SK-N-SH (cell line): ENCODE measurements around the gene ZBTB1. TPM values are rescaled to one million over a fixed set of nuclear protein-coding genes. Genes with fewer than 3 reads are reported as not detected.

Experiments
- CTCF ChIA-PET: fragments of 300-600, 350-600 bp; formaldehyde crosslinking; extraction: SDS; loops from one replicate; lab custom pipeline; 2021; lab: Yijun Ruan, JAX
- POLR2A ChIA-PET: fragments of 350-600 bp; sonication (Branson Sonifier 250); formaldehyde crosslinking; extraction: SDS; loops from one replicate; lab custom pipeline; 2020; ENCODE audit warnings: antibody characterized with exemption, inconsistent platforms; lab: Yijun Ruan, JAX
- DNase-seq: peaks from one replicate; pipeline ENCODE4 v3.0.0; 2012
- H2AFZ ChIP-seq: fragments of 200-600 bp; sonication (generic); 2 replicates; pipeline ENCODE4 v1.8.1; 2016; ENCODE audit warnings: antibody characterized with exemption, mild to moderate bottlenecking, low read depth
- H3F3A ChIP-seq: fragments of 200-600 bp; sonication (generic); replicated peaks from 2 replicates; pipeline ENCODE3; 2016; ENCODE audit warnings: antibody characterized with exemption, mild to moderate bottlenecking; ENCODE audit not compliant: insufficient read depth
- H3K27ac ChIP-seq, 2 experiments: fragments of 200-500 bp in 1 of 2; fragments of 200-600 bp in 1 of 2; sonication (Bioruptor generic) in 1 of 2; sonication (generic), shearing (Covaris generic) in 1 of 2; 2 replicates each; pipeline versions ENCODE4 v1.5.1 to v1.6.1; 2014 to 2016; ENCODE audit warnings: low read depth in 2 of 2, inconsistent platforms in 1 of 2, low read length in 1 of 2, mild to moderate bottlenecking in 1 of 2, mixed read lengths in 1 of 2
- H3K27me3 ChIP-seq: fragments of 200-600 bp; sonication (generic), shearing (Covaris generic); 2 replicates; pipeline ENCODE4 v1.6.1; 2016; ENCODE audit warnings: mixed run types; ENCODE audit not compliant: insufficient read depth
- H3K36me3 ChIP-seq, 2 experiments: fragments of 200-500 bp in 1 of 2; fragments of 200-600 bp in 1 of 2; sonication (Bioruptor generic) in 1 of 2; sonication (generic) in 1 of 2; replicated peaks in 1 of 2; 2 replicates each; pipeline versions ENCODE3 to v1.5.1; 2014 to 2016; ENCODE audit warnings: low read length in 1 of 2, mild to moderate bottlenecking in 1 of 2; ENCODE audit not compliant: insufficient read depth in 2 of 2, control insufficient read depth in 1 of 2
- H3K4me1 ChIP-seq, 2 experiments: fragments of 200-500 bp in 1 of 2; fragments of 200-600 bp in 1 of 2; sonication (Bioruptor generic) in 1 of 2; sonication (generic), shearing (Covaris generic) in 1 of 2; 2 replicates each; pipeline versions ENCODE4 v1.5.1 to v1.6.1; 2014 to 2016; ENCODE audit warnings: low read depth in 1 of 2, low read length in 1 of 2, mixed run types in 1 of 2; ENCODE audit not compliant: insufficient read depth in 2 of 2, control insufficient read depth in 1 of 2
- H3K4me2 ChIP-seq: fragments of 200-600 bp; sonication (generic), shearing (Covaris generic); 2 replicates; pipeline ENCODE4 v1.6.1; 2017; ENCODE audit warnings: mixed run types
- H3K4me3 ChIP-seq, 2 experiments: fragments of 200-500 bp in 1 of 2; fragments of 200-600 bp in 1 of 2; sonication (Bioruptor generic) in 1 of 2; sonication (generic), shearing (Covaris generic) in 1 of 2; 2 replicates each; pipeline versions ENCODE4 v1.5.1 to v1.8.1; 2014 to 2016; ENCODE audit warnings: low read depth in 2 of 2, inconsistent platforms in 1 of 2, low read length in 1 of 2, mild to moderate bottlenecking in 1 of 2, mixed read lengths in 1 of 2, moderate library complexity in 1 of 2
- H3K79me2 ChIP-seq: fragments of 200-600 bp; sonication (generic); 2 replicates; pipeline ENCODE4 v1.8.1; 2017; ENCODE audit warnings: mild to moderate bottlenecking; ENCODE audit not compliant: insufficient read depth
- H3K9ac ChIP-seq: fragments of 200-600 bp; sonication (generic); 2 replicates; pipeline ENCODE4 v1.6.1; 2017; ENCODE audit warnings: mixed run types
- H3K9me2 ChIP-seq: fragments of 200-600 bp; sonication (generic); 2 replicates; pipeline ENCODE4 v1.6.1; 2017; ENCODE audit warnings: mixed run types
- H3K9me3 ChIP-seq: fragments of 200-600 bp; sonication (generic); 2 replicates; pipeline ENCODE4 v1.6.1; 2017; ENCODE audit warnings: mixed run types, mild to moderate bottlenecking, moderate library complexity
- H4K20me1 ChIP-seq: fragments of 200-600 bp; sonication (generic); 2 replicates; pipeline ENCODE4 v1.6.1; 2017; ENCODE audit warnings: mild to moderate bottlenecking, mixed run types; ENCODE audit not compliant: insufficient read depth
- CHD2 ChIP-seq: fragments of 150-350 bp; IDR thresholded peaks from 2 replicates; pipeline ENCODE4 v1.6.1; 2018; ENCODE audit warnings: low read length; ENCODE audit not compliant: partially characterized antibody
- EP300 ChIP-seq, 2 experiments: IDR thresholded peaks; 2 replicates each; pipeline versions ENCODE4 v1.4.0 to v1.6.1; 2012; ENCODE audit warnings: borderline replicate concordance in 1 of 2, low read depth in 1 of 2, low read length in 1 of 2
- GATA2 ChIP-seq: sonication (generic); formaldehyde crosslinking; IDR thresholded peaks from 2 replicates; pipeline ENCODE4 v1.5.0; 2020; ENCODE audit warnings: mild to moderate bottlenecking, missing genetic modification reagents
- MEF2A ChIP-seq: IDR thresholded peaks from 2 replicates; pipeline ENCODE4 v1.4.0; 2012; ENCODE audit warnings: low read depth, borderline replicate concordance
- MXI1 ChIP-seq: IDR thresholded peaks from 2 replicates; pipeline ENCODE4 v1.6.1; 2012; ENCODE audit warnings: mild to moderate bottlenecking, low read depth, low read length, improper control_type of control experiment
- NRF1 ChIP-seq: IDR thresholded peaks from 2 replicates; pipeline ENCODE4 v1.6.1; 2012; ENCODE audit warnings: low read depth, mild to moderate bottlenecking, low read length
- RXRA ChIP-seq: IDR thresholded peaks from 2 replicates; pipeline ENCODE4 v1.4.0; 2012; ENCODE audit warnings: low read depth, mild to moderate bottlenecking, borderline replicate concordance
- SIN3A ChIP-seq: IDR thresholded peaks from 2 replicates; pipeline ENCODE4 v1.6.1; 2012; ENCODE audit warnings: low read depth, mild to moderate bottlenecking, low read length, moderate library complexity, borderline replicate concordance
- SMC3 ChIP-seq: IDR thresholded peaks from 2 replicates; pipeline ENCODE4 v1.6.1; 2012; ENCODE audit warnings: low read depth, low read length, improper control_type of control experiment
- TAF1 ChIP-seq: IDR thresholded peaks from 2 replicates; pipeline ENCODE4 v1.6.1; 2012; ENCODE audit warnings: low read depth, mild to moderate bottlenecking, low read length, moderate library complexity, borderline replicate concordance
- TCF12 ChIP-seq: IDR thresholded peaks from 2 replicates; pipeline ENCODE4 v1.4.0; 2012
- YY1 ChIP-seq: IDR thresholded peaks from 2 replicates; pipeline ENCODE4 v1.4.0; 2012; ENCODE audit warnings: low read depth, mild to moderate bottlenecking
- WGBS: methylation state at CpG from one replicate; pipeline ENCODE4 v1.1.6; 2017; ENCODE audit warnings: low lambda C conversion rate; 5-methylcytosine and 5-hydroxymethylcytosine counted together
- polyA plus RNA-seq, 3 experiments: library from polyadenylated mRNA; depleted of rRNA; stranded (reverse); fragments of >200 nt; gene quantifications; 2 replicates each; pipeline ENCODE4 v1.2.3, GENCODE V29; 2012
- TF ChIP-seq, protein P1 (sequence below): IDR thresholded peaks from 2 replicates; pipeline ENCODE4 v1.6.1; 2012; ENCODE audit warnings: mild to moderate bottlenecking, low read depth, low read length, moderate library complexity
- TF ChIP-seq, protein P2 (sequence below): fragments of 200-600 bp; sonication (generic); IDR thresholded peaks from 2 replicates; pipeline ENCODE4 v1.6.1; 2017; ENCODE audit warnings: antibody characterized with exemption, mild to moderate bottlenecking, moderate library complexity
- TF ChIP-seq, protein P3 (sequence below): IDR thresholded peaks from 2 replicates; pipeline ENCODE4; 2012
- TF ChIP-seq, protein P4 (sequence below): fragments of 150-350 bp; IDR thresholded peaks from 2 replicates; pipeline ENCODE4 v1.6.1; 2016; ENCODE audit warnings: mild to moderate bottlenecking, low read depth, low read length
- TF ChIP-seq, protein P5 (sequence below): fragments of 150-350 bp; IDR thresholded peaks from 2 replicates; pipeline ENCODE4 v1.6.1; 2017; ENCODE audit warnings: antibody characterized with exemption, low read length, low read depth, borderline replicate concordance

The ZBTB1 gene
- polyA plus RNA-seq, 1 of the 3 experiments (the other 2 are of a cell fraction), result 12.7 TPM

DNA sequence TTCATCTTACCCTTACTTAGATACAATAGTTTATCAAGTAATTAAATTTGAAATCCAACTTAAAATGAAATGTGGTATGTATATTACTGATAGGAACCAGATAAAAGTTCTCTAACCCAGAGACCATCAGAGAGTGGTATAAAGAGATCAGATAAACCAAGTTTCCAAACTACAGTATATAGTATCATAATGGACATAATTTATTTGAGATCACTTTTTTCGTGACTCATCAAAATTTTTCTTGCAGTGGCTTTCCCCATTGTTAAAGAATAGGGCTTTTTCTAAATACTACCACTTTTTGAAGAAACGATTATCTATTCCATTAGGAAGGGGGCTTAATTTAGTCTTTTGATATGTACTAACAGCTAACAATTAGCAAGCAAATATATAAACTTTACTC is 20.8 kb downstream of the ZBTB1 start (continued):
- TF ChIP-seq, protein P1, sequence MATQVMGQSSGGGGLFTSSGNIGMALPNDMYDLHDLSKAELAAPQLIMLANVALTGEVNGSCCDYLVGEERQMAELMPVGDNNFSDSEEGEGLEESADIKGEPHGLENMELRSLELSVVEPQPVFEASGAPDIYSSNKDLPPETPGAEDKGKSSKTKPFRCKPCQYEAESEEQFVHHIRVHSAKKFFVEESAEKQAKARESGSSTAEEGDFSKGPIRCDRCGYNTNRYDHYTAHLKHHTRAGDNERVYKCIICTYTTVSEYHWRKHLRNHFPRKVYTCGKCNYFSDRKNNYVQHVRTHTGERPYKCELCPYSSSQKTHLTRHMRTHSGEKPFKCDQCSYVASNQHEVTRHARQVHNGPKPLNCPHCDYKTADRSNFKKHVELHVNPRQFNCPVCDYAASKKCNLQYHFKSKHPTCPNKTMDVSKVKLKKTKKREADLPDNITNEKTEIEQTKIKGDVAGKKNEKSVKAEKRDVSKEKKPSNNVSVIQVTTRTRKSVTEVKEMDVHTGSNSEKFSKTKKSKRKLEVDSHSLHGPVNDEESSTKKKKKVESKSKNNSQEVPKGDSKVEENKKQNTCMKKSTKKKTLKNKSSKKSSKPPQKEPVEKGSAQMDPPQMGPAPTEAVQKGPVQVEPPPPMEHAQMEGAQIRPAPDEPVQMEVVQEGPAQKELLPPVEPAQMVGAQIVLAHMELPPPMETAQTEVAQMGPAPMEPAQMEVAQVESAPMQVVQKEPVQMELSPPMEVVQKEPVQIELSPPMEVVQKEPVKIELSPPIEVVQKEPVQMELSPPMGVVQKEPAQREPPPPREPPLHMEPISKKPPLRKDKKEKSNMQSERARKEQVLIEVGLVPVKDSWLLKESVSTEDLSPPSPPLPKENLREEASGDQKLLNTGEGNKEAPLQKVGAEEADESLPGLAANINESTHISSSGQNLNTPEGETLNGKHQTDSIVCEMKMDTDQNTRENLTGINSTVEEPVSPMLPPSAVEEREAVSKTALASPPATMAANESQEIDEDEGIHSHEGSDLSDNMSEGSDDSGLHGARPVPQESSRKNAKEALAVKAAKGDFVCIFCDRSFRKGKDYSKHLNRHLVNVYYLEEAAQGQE, result no peak
- TF ChIP-seq, protein P2, sequence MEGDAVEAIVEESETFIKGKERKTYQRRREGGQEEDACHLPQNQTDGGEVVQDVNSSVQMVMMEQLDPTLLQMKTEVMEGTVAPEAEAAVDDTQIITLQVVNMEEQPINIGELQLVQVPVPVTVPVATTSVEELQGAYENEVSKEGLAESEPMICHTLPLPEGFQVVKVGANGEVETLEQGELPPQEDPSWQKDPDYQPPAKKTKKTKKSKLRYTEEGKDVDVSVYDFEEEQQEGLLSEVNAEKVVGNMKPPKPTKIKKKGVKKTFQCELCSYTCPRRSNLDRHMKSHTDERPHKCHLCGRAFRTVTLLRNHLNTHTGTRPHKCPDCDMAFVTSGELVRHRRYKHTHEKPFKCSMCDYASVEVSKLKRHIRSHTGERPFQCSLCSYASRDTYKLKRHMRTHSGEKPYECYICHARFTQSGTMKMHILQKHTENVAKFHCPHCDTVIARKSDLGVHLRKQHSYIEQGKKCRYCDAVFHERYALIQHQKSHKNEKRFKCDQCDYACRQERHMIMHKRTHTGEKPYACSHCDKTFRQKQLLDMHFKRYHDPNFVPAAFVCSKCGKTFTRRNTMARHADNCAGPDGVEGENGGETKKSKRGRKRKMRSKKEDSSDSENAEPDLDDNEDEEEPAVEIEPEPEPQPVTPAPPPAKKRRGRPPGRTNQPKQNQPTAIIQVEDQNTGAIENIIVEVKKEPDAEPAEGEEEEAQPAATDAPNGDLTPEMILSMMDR, result no peak
- TF ChIP-seq, protein P3, sequence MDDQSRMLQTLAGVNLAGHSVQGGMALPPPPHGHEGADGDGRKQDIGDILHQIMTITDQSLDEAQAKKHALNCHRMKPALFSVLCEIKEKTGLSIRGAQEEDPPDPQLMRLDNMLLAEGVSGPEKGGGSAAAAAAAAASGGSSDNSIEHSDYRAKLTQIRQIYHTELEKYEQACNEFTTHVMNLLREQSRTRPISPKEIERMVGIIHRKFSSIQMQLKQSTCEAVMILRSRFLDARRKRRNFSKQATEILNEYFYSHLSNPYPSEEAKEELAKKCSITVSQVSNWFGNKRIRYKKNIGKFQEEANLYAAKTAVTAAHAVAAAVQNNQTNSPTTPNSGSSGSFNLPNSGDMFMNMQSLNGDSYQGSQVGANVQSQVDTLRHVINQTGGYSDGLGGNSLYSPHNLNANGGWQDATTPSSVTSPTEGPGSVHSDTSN, result no peak
- TF ChIP-seq, protein P4, sequence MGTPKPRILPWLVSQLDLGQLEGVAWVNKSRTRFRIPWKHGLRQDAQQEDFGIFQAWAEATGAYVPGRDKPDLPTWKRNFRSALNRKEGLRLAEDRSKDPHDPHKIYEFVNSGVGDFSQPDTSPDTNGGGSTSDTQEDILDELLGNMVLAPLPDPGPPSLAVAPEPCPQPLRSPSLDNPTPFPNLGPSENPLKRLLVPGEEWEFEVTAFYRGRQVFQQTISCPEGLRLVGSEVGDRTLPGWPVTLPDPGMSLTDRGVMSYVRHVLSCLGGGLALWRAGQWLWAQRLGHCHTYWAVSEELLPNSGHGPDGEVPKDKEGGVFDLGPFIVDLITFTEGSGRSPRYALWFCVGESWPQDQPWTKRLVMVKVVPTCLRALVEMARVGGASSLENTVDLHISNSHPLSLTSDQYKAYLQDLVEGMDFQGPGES, result no peak

DNA sequence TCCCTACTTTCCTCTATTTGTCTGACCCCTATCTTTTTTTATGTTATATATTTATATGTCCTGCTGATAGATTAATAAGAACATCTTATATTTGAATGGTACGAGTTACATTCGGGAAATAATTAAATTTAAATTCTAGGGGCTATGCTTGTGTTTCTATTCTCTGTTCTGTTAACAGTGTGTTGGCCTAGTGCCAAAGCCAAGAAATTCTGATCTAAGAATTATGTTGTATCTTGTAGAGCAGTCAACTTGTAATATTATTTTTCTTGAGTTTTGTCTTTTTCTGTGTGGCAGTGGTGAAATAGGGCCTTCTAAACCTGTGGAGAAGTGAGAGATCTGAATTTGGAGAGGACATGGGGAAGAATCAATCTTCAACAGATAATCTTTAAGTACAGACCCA is 27.0 kb downstream of the ZBTB1 start:
- 75% methylated on average over 2 of the region's 2 CpGs for WGBS
- Histone ChIP-seq H3K9me2 (no peaks in the 10 kb centered on the region), H2AFZ (no peak overlapping the region), H3K79me2 (peaks cover 16% of the 10 kb centered on the region; the same call in 1 of the 2 replicates), H3K4me3 (no peak overlapping the region), H3K4me1 (no peaks in the 10 kb centered on the region; a peak in 2 of 4 replicates), H3K4me2 (no peak overlapping the region), H3K27ac (no peak overlapping the region), H3F3A (peaks cover 44% of the 10 kb centered on the region), H3K9ac (no peak overlapping the region), H3K36me3 (peaks cover 5 to 20% of the 10 kb centered on the region in 2 experiments), H3K9me3 (no peaks in the 10 kb centered on the region), H3K27me3 (no peaks in the 10 kb centered on the region), H4K20me1 (0 out of 2 replicates have a peak, but pooled peaks cover 3% of the 10 kb centered on the region)
- ChIA-PET CTCF (interaction anchor here (0.6 to 2.1 kb wide), 2 partner anchors 21 to 776 kb away, joined by 3 to 9 read pairs; no protein-coding TSS in a partner anchor), POLR2A (no interaction called here)
- DNase-seq, result no peak
- TF ChIP-seq YY1 (no peak), TAF1 (no peak), MXI1 (no peak), EP300 (IDR thresholded peaks at IDR 0.05; ENCODE audit: borderline replicate concordance in 1 of 2, low read depth in 1 of 2, low read length in 1 of 2) (no peak), CHD2 (no peak), SMC3 (no peak), RXRA (no peak), SIN3A (no peak), TCF12 (no peak), GATA2 (CRISPR knock-in tag) (no peak), NRF1 (no peak), MEF2A (no peak)
- TF ChIP-seq, protein P2, result no peak
- TF ChIP-seq, protein P4, result no peak
- TF ChIP-seq, protein P5, sequence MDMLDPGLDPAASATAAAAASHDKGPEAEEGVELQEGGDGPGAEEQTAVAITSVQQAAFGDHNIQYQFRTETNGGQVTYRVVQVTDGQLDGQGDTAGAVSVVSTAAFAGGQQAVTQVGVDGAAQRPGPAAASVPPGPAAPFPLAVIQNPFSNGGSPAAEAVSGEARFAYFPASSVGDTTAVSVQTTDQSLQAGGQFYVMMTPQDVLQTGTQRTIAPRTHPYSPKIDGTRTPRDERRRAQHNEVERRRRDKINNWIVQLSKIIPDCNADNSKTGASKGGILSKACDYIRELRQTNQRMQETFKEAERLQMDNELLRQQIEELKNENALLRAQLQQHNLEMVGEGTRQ, result no peak
